HG02623 (cell line): ENCODE data around the gene PLOD2.

Experiments used
- ATAC-seq: cut with Tn5 transposase; IDR thresholded peaks from one replicate; pipeline ENCODE4 v1.9.1; 2021; ENCODE audit warnings: moderate library complexity; ENCODE audit not compliant: unreplicated experiment

The PLOD2 gene

DNA sequence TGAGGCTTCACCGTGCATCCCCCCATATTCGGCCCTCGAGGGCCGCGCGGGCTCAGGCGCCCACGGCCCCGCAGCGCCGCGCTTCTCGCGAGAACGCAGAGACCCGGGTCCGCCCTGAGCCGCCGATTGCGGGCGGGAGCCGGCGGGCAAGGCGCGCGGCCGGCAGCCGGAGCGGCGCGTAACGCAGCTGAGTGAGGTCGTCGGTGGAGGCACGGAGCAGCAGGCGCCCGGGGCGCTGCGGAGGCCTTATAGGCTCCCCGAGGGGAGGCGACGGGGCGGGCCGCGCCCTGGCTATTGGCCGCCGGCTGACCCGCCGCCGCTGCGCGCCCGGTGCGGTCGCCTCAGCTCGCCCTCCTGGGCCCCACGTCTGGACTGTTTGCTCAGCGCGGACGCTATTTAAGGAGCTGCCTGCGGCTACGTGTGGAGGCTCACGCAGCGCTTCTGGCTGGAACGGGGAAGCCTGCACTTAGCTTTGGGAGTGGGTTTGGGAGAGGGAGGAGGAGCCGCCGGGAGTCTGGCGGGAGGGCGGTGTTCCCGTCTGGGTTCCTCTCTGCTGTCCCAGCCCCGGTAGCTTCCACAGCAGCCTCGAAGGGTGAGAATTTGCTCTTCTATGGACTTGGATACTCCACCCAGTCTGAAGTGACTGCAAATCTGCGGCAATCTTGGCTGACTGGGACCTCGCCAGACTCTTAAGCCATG is at the start of gene PLOD2:
PLOD2 (minus strand) TSS at position 221 of the 699 bp plus-strand sequence; CDS start at position 26, 195 bp downstream.
- peak; percentile 38 for ATAC-seq

DNA sequence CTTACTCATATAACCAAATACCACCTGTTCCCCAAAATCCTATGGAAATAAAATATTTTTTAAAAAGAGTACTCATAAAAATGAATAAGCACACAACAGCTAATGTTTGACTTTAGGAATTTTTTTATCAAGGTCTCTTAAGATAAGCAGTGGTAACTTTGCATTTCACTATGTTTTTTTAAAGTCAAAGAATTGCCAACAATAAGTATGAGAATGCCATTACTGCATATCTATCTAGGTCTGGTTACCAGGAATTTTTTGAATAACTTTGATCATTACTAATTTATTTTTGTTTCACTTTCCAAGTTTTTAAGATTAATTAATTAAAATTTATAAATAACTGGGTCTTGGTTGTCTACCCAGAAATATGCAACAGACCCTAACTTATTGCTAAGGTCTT is 48.4 kb upstream of the PLOD2 start:
- no peak for ATAC-seq

DNA sequence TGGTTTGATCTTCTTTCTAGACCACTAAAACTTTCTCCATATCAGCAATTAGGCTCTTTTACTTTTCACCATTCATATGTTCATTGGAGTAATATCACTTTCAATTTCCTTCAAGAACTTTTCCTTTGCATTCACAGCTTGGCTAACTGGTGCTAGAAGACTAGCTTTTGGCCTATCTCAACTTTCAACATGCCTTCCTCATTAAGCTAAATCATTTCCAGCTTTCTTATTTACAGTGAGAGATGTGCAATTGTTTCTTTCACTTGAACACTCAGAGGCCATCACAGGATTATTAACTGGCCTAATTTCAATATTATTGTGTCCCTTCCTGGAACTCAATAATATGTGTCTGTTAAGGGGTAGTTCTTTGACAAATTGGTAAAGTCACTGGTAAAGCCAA is 42.8 kb upstream of the PLOD2 start:
- ATAC-seq, result no peak

DNA sequence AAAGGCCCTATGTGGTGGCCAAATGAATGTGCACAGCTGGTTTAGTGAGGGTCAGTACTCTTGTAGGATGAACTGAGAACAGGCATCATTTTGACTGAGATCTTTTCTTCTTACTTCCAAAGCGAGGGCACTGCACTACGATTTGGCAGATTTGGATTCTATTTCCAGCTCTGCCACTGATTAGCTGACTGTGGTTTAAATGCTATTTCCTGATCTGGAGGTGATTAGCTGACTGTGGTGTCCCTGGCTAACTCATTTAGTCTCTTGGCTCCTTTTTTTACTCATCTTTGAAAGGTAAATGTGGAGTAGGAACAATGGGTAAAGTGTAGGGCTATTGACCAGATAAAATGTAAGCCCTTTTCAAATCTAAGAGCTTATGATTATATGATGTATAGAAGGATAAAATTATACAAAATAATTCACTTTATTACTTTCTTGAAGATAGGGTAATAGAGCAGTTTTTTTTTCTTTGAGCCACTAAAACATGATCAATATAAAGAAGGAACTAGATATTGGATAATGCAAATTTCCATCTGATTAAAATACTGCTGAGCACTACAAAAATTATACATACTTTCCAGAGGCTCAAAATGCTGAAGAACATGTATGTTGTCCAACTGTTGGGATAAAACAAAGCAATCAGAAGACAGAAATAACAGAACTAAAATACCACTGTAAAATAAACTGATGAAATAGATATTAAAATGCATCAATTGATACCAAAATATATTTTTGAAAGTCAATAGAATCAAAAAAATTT is 39.7 kb upstream of the PLOD2 start:
- no peak for ATAC-seq

DNA sequence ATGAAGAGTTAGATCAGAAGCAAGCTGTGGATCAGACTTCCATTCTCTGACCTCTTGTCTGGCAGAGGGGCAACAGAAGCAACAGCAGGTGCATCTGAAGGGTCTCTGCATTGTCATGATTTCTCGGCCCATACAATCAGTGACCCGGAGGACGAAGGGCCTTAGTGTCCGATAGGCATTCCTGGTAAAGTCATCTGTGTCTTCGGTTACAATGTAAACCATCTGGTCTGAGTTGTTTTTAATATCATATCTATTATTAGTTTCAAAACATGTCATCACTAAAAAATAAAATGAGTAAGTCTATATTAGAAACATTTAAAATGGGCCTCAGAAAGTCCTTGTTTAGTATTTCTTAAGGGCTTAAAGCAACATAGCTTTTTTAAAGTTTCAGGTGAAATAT is 38.8 kb upstream of the PLOD2 start:
- no peak for ATAC-seq

DNA sequence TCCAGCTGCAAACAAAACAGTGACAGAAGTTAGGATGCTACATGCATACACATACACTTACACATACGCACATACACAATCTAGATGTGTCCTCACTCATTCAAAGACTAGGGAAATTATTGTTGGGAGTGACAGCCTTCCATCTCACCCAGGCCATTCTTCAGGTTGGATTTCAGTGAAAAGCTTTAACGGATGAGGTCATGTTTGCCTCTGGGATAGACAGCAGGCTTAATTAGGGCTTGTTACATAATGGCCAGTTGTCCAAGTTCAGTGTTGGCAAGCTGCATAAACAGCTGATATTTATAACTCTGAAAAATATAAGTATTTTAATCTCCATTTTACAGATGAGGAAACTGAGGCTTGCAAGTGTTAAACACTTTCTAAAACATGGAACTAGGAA is 35.8 kb upstream of the PLOD2 start:
- no peak for ATAC-seq

DNA sequence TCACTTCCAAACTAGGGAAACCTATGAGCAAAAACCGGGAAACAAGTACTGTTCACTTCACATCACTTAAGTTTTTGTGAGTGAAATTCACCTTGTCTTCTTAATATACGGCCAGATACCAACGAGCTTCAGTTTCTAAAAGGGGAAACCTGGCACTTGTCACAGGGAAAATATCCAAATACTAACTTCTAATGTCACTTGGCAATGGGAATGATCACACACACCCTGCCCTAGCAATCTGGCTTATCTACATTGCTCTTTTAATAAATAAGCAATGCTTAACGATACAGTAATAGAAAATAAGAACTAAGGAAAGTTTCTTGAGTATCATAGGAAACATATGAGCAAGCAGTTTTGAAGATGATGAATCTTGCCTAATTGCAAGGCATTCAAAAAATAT is 34.6 kb upstream of the PLOD2 start:
- ATAC-seq, result no peak

DNA sequence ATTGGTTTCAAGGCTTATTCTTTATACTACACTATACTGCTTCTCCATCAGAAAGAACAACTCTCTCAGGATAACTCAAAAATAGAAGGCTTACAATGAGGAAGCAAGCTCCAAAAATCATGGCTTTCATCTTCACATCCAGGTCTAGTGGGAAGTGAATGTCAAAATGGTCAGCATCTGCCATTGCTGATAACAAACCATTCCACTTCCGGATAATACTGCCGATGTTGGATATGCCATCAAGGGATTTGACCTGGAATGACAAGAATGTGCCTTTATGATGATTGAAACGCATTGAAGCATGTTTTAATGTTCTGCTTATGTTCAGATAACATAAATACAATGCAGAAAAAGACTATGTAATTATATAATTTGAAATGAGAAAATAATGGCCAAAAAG is 34.0 kb upstream of the PLOD2 start:
- no peak for ATAC-seq

DNA sequence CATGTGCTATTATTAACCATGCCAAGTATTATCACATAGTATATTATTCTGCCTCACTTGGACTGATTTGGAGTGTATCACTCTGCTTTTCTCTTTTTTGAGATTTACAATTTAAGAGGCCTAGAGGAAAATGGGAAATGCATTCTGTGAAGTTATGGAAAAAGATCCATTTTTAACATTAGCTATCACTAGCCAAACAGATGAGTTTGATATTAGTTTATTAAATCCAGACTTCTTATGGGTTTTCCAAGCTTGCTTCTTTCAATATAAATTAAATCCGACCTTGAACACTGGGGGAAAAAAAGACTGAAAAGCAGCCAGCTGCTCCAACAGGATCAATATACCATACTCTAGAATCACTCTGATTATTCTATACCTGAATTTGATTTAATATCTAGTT is 30.1 kb upstream of the PLOD2 start:
- no peak for ATAC-seq

DNA sequence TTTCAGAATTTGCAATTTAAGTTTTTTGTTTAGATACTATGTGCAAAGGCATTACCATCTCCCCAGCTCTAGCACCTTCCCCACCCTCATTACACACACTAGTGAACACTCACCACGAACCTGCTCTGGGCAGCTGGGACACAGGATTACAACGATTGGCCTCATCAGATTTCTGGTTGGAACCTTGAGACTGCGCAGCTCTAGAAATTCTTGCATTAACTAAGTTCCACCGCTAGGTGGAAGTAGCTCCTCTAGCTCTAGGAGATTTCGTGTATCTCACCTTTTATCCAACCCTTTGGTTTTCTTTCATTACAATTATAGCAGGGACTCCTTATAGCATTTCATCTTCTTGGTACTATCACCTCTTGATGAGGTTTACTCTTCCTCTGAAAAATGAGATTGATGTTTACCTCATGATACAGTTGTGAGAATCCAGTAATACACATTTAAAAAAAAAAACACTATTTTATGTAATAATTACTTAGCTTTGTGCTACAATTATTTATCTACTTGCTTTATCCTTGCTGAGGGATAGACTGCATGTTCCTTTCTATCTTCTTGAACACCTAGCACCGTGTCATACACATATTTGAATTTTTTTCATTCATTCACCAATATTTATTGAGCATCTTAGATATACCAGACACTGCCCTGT is 28.7 kb upstream of the PLOD2 start:
- ATAC-seq, result peak; percentile 97

DNA sequence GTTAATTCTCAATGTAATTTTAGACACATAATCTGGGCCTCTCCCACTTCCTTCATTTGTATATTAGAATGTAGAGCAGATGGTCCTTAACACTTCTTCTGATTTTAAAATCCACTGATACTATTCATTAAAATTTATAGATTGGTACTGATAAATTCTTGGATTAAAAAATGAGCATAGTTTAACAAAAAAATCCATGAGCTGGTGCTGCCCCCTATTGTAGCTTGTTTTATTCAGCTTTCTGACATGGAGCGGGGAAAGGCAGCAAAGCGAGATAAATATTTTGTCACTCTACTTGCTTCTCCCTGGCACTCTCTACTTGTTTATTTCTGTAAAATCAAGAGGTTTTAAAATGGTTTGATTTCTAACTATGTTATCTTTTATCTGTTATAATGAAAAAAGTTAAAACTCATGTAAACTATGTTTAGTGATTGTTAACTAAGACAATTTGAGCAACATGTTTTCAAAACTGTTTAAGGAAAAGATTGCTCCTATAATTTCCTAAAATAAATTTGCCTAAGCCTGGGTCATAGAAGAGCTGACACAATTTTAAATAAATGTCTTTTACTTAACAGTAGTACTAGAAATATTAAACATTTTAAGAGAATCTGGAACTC is 26.5 kb upstream of the PLOD2 start:
- no peak for ATAC-seq

DNA sequence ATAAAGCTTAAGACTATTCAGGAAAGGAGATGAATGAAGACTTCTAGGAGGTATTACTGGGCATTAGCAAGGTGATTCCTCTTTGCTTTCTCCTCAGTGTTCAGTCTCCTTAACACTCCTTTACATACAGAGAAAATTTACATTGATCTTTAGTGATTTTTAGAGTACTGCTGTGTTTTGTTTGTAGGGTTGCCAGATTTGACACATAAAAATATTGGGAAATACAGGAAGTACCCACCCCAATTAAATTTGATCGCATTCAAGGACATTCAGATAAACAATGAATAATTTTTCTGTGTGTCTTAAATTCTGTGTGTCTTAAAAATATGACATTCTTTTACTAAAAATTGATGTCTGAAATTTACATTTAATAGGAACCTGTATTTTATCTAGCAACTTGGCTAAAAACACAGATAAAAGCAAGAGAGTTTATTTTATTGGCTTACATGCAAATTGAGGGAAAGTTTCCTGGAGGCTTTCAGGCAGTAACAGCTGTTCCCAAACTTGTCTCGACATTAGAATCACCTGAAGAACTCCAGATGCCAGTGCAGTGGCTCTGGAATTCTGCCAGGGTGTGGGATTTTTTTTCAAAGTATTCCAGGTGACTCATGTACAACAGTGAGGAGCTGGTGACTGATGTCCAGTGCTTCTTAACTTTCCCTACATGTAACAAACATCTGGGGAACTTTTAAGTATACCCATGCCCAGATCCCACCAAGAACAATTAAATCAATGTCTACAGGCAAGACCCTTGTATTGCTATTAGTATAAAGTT is 23.4 kb upstream of the PLOD2 start:
- ATAC-seq, result no peak

DNA sequence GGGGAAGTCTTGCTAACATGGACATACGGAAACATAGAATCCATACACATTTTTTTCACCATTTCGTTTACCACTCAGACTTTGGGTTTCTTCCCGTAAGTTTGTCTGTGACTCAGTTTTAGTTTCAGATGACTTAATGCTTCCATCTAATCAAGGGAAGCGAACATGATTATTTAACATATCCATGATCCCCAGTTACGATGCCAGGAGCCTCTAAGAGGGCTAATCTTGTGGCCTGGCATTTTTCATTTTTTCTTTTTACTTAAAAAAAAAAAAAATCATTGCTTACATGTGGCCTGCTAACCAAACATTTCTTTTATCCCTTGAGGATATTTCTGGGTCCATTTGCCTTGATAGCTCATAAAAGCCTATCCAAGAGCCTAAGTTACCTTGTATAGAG is 20.2 kb upstream of the PLOD2 start:
- ATAC-seq, result no peak

DNA sequence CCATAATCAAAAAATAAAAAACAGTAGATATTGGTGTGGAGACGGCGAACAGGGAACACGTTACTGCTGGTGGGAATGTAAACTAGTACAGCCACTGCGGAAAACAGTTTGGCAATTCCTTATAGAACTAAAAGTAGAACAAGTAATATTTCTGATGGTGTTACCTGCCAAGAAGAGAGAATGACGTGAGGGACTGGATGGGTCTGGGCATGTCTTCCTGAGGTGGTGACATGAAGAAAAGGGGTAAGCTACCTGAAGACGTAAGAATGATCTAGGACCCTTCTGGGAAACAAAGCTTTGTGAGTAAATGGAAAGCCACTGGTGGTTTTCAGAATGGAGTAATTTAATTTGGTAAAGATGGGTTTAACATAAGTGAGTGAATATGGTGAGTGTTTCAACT is 19.4 kb upstream of the PLOD2 start:
- no peak for ATAC-seq

DNA sequence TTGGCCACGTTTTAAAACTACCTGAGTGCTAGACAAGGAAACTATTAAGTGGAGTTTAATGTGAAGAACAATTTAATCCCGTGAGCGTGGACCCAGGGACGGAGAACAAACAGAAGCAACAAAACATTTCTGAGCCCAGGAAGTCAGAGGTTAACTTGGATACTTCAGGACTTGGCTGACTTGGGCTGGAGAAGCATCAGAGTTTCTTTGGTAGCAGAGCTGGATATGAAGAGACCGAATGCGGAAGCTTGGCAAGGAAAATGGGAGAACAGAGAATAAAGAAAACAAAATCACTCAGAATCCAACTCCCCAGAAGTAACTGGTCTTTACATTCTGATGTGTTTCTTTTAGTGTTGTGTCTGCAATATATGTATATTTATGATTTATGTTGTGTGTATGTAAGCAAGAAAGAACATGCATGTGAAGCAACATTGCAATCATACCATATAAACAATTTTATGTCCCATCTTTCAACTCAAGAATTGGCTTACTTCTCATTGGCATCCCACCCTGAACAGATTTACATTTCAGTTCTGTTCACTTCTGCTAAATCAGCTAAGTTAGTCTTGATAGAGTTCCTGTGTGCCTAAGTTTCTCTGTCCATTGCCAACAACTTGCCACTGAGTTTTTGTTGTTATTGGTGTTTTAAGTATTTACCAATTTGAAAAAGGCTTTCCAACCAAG is 17.2 kb upstream of the PLOD2 start:
- ATAC-seq, result no peak

DNA sequence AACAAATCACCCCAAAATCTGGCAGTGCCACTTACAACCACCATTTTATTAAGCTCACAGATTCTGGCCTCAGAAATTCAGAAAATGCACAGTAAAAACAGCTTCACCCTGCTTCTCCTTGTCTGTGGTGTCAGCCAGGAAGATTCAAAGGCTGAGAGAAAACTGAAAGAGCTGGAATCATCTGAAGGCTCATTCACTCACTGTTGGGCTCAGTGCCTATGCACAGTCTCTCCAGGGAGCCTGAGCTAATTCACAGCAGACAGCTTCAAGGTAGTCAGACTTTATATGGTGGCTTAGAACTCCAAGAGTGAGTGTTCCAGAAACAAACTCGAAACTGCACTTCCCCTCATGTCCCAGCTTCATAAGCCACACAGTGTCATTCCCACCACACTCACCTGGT is 16.5 kb upstream of the PLOD2 start:
- ATAC-seq, result no peak

DNA sequence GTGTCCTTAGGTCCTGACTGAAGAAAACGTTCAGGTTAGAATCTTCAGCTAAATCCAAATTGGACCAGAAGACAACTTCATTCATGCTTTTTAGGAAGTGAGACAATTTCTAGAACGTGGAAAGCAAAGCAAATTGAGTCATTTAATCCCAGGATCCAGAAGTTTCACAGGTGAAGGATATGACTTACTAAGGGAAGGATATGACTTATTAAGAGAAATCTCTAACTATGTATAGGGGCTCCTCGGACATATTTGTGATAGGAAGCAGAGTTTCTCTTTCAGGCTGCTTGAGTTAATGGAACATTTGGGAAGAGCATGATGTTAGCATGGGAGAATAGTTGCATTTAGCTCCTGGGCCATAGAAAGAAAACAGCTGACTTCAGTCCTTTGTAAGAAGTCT is 16.1 kb upstream of the PLOD2 start:
- no peak for ATAC-seq

DNA sequence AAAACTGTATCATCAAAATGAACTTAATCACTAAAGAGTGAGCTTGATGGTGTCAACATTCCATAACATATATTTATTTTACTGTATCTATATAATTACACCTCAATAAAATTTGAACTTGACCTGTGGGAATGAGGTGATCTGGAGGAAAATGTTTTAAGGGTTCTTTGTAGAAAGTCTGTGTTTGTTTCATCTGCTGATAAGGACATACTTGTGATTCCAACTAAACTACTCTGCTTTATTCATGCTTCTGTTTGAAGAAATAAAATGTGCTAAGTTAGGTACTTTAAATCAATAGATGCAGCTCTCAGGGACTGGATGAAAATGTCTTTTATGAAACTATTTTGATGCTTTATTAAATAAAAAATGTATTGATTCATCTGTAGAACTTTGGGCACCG is 11.6 kb upstream of the PLOD2 start:
- ATAC-seq, result no peak

DNA sequence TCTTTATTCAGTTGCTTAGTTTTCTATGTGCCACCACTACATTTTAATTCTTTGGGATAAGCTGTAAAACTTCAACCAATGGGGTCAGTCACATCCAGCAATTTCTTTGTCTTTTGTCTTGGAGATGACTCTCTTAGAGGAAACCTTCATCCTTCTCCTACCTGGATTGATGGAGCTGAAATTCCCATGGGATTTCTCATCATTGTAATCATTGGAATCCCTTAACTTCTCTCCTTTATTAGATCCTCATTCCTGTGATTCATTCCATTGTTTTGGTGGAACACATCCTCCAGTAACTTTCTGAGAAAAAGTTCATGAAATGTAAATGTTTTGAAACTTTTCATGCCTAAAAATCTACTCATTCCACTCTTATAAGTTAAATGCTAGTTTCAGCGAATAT is 9.6 kb upstream of the PLOD2 start:
- ATAC-seq, result no peak

DNA sequence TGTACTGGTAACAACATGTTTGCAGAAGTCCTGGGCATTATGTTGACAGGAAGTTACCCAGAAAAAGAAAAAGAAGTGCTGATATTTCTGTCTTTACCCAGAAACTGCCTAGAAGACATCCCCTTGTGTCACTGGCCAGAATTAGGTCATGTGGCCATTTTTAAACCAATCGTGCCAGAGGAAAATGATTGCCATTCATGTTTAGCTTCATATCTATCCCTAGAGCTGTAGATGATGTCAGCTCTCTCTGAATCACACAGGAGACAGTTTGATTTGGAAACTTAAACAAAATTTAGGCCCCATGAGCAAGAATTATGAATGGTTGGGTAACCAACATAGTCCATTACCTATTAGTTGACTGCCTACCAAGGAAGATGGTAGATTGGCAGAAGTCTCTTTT is 8.9 kb upstream of the PLOD2 start:
- ATAC-seq, result no peak
